Hematopoietic multipotent progenitor cell (in vitro differentiated cells): ENCODE data around the gene PDE9A. TPM values are rescaled to one million over a fixed set of nuclear protein-coding genes. Genes with fewer than 3 reads are reported as not detected.
"Not testable (repeated sequence)": the region's sequence is repeated elsewhere in the genome, so short reads cannot be mapped to it uniquely, and the experiment has no call there.

Source experiments
- DNase-seq, 3 donors: peaks; one replicate each; pipeline ENCODE4 v3.0.0-alpha.2; 2011 to 2015; ENCODE audit warnings: low read depth in 2 of 3, low spot score in 2 of 3
- total RNA-seq: library from RNA; depleted of rRNA; stranded (reverse); fragments of >200 nt; gene quantifications from one replicate; pipeline ENCODE4 v1.2.3, GENCODE V29; 2012

Gene PDE9A
- total RNA-seq, 1 donor = 0.27 TPM

- DNase-seq = no peak
Observed at GRCh38 chr21:42623694-42624093, 29.7 kb upstream of the PDE9A start.

GRCh38 chr21:42624095-42624790 lies 29.2 kb upstream of the PDE9A start:
- DNase-seq = no peak

GRCh38 chr21:42624936-42625335 lies 28.5 kb upstream of the PDE9A start:
- no peak for DNase-seq

GRCh38 chr21:42626171-42626570 lies 27.2 kb upstream of the PDE9A start:
- no peak for DNase-seq

- peak in 1 of 3 donors; percentile 15 for DNase-seq
Observed at GRCh38 chr21:42627527-42628289, 25.7 kb upstream of the PDE9A start.

GRCh38 chr21:42628466-42629061 lies 24.9 kb upstream of the PDE9A start:
- not testable (repeated sequence) for DNase-seq

- DNase-seq = no peak
Observed at GRCh38 chr21:42629933-42630589, 23.4 kb upstream of the PDE9A start.

- no peak for DNase-seq
Observed at GRCh38 chr21:42630626-42631025, 22.8 kb upstream of the PDE9A start.

- no peak for DNase-seq
Observed at GRCh38 chr21:42631142-42631541, 22.3 kb upstream of the PDE9A start.

GRCh38 chr21:42632336-42632751 lies 21.1 kb upstream of the PDE9A start:
- no peak for DNase-seq

- DNase-seq = no peak
Observed at GRCh38 chr21:42632771-42633690, 20.4 kb upstream of the PDE9A start.

GRCh38 chr21:42633858-42634257 lies 19.6 kb upstream of the PDE9A start:
- DNase-seq = no peak

GRCh38 chr21:42635848-42636519 lies 17.4 kb upstream of the PDE9A start:
- DNase-seq = no peak

GRCh38 chr21:42636520-42637266 lies 16.7 kb upstream of the PDE9A start:
- DNase-seq = no peak

- no peak for DNase-seq
Observed at GRCh38 chr21:42637267-42638041, 16.0 kb upstream of the PDE9A start.

- DNase-seq = no peak
Observed at GRCh38 chr21:42638266-42638863, 15.1 kb upstream of the PDE9A start.

GRCh38 chr21:42639646-42640152 lies 13.7 kb upstream of the PDE9A start:
- DNase-seq = no peak

- DNase-seq = peak in 1 of 3 donors; percentile 39
Observed at GRCh38 chr21:42640486-42640885, 12.9 kb upstream of the PDE9A start.
